HG02798 (cell line): Measurements from ENCODE around the gene ARHGEF9.

Experiments used
- ATAC-seq: cut with Tn5 transposase; IDR thresholded peaks from one replicate; pipeline ENCODE4 v1.9.1; 2021; ENCODE audit warnings: mild to moderate bottlenecking; ENCODE audit not compliant: unreplicated experiment, poor library complexity

Gene ARHGEF9

DNA sequence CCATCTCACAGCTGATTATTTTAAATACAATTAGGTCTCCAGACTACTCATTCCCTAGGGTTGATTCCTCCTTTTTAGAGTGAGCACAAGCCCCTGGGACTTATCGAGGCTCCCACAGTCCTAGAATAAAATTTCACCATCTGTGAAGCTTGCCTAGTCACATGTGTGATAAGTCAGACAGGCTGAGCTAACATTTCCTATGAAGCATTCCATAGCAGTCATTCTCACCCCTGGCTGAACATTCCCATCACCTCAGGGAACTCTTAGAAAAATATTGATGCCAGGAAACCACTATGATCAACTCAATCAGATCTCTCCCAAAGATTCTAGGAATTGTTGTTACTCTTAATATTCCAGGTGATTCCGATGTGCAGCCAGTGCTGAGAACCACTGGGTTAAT lies 37.7 kb downstream of the ARHGEF9 start:
- no peak for ATAC-seq

- ATAC-seq = no peak
Observed at GRCh38 chrX:63746715-63747114, 38.3 kb downstream of the ARHGEF9 start.

GRCh38 chrX:63746278-63746677 lies 38.7 kb downstream of the ARHGEF9 start:
- ATAC-seq = peak; percentile 80

GRCh38 chrX:63744850-63745394 lies 40.1 kb downstream of the ARHGEF9 start:
- no peak for ATAC-seq

GRCh38 chrX:63743596-63743995 lies 41.4 kb downstream of the ARHGEF9 start:
- ATAC-seq = no peak

DNA sequence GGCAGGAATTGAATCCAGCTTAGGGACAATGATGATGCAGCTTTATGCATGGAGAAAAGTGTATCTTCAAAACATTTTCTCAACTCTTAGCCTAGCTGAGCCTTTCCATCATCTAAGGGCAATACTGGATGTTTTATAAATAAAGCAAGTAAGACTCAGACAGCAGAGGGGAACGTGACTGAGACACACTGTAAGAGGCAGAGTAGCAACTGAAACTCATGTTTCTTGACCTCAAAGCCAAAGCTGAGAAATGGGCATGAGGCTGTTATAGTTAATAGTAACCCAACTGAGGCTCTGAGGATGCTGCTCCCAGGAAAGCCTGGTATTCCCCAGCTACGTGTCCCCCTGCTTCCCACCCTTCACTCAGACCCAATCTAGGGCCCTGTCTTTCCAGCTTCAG lies 44.6 kb downstream of the ARHGEF9 start:
- ATAC-seq = peak; percentile 69

DNA sequence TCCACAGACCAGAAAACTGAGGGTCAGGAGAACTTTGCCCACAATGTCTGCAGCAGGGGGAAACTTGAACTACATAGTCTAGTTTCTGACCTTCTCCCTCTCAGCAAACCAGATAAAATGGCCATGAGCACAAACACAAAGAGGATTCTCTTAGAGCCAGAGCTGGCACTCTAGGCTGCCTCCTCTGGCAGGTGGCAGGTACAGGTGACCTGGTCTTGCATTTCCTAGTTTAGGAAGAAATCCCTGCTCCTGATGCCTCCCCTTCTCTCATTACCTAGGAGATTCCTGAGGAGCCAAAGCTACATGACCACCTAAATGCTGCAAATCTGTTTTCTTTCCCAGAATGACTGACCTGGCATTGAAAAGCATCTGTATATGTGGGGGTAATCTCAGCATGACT lies 45.1 kb downstream of the ARHGEF9 start:
- ATAC-seq = no peak

GRCh38 chrX:63738696-63739095 lies 46.3 kb downstream of the ARHGEF9 start:
- ATAC-seq = no peak

GRCh38 chrX:63737131-63737921 lies 47.7 kb downstream of the ARHGEF9 start:
- ATAC-seq = no peak

GRCh38 chrX:63735882-63736281 lies 49.1 kb downstream of the ARHGEF9 start:
- ATAC-seq = no peak

GRCh38 chrX:63720293-63720692 lies 64.7 kb downstream of the ARHGEF9 start:
- no peak for ATAC-seq

DNA sequence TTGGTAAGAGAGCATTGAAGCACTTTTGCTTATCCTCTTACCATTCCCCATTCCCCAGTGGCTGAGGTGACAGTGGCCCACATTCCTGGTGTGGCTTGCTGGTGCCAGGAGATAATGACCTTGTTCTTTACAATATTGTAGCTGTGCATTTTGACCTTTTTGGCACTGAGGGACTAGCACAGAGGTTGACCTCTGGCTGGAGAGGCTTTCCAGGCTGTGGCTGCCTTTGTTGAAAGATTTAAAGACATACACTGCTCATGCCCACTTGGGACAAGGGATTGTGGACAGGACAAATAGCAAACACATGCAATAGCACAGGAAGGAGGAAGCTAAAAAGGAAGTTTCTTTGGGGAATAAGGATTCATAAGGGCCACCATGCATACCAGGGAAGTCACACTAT lies 65.4 kb downstream of the ARHGEF9 start:
- no peak for ATAC-seq

DNA sequence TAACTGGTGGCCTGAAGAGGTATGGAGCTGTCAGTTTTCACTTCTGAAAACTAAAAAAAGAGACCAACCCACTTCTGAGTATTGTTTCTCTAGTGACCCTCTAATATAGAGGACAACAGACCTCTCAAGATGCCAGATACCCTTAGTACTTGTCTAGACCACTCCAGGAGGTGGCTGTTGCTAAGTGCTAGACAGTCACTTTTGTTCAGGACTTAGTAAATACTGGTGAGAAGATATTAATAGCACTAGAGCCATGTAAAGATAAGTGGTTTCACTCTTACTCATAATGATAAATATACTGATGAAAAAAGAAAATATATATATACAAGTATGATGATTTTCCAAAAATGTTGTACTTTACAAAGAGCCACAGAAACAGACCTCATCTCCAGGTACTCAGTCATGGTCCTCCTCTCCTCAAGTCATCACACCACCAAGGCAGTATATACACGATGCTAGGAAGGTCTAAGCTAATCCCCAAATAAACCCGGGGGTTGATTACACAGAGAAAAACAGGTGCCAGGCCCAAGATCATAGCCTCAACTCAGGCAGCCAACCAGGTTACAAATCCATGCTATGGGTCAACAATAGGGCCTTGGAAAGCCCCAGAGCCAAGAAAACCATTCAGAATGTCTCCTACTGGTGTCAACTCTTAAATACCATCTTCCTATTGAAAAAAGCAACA lies 66.9 kb downstream of the ARHGEF9 start:
- ATAC-seq = peak; percentile 83

- no peak for ATAC-seq
Observed at GRCh38 chrX:63713526-63713925, 71.5 kb downstream of the ARHGEF9 start.

DNA sequence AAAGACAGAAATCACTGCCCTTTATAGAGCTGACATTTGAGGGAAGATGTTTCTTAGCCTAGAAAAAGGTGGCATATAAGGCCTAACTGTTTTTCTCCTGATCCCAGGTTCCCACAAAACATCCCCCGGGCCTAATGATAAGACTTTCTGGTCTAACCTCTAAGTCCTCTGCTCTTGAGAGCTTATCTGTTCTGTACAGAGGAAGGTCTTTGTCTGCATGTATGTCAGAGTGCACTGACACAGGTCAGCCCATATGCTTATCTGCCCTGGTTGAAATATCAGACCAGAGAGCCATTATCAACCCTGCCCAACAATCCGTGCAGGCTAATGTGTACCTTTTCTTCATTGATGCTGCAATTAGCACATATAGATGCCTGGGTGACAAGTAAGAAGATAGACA lies 76.2 kb downstream of the ARHGEF9 start:
- ATAC-seq = no peak

DNA sequence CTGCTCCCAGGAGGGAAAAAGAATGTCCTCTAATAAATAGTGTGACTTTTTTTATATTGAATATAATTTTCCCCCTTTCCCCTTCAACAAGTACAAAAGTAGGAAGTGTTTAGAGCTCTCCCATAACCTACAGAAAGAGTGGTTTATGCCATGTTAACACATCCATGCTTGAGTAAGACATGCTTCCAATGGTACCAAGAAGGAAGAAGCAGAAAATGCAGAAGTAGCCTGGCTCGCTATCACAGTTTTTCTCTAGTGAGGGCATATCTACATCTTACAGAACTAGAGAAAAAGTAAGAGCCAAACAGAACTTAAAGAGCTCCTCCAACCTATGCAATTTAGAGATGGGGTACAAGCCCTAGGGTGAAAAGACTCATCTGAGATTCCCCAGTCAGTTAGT lies 82.5 kb downstream of the ARHGEF9 start:
- no peak for ATAC-seq

DNA sequence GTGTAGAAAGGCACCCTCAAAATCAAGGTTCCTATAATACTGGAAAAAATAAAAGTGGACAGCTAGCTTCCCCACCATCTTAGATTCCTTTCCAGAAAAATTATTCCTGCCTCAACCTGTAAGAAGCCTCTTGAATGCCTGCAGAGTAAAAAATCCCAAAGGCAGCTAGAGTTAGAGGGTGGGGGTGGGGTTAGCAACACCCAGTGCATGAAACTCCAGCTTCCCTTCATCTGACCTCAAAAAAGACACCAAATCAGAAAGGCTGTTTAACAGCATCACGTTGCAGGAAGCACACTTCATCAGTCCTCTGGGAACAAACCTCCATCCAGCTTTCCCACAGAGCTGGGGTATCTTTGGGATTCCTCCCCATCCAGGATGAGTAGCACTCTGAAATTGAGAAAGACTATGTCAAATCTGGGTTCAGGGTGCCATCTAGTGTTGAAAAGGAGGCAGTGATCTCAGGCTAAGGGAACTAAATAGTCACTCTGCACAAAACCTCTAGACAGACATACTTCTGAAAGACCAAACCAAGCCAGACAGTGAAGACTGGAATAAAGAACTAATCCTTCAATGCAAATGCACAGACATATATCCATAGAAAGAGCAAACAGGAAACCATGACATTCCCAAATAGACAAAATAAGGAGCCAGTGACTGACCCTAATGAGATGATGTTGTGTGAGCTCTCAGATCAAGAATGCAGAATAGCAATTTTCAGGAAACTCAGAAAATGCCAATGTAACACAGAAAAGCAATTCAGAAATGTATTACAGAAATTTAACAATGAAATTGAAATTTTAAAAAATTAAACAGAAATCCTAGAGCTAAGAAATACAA lies 97.9 kb downstream of the ARHGEF9 start:
- peak; percentile 70 for ATAC-seq

GRCh38 chrX:63680423-63680822 lies 104.6 kb downstream of the ARHGEF9 start:
- no peak for ATAC-seq

DNA sequence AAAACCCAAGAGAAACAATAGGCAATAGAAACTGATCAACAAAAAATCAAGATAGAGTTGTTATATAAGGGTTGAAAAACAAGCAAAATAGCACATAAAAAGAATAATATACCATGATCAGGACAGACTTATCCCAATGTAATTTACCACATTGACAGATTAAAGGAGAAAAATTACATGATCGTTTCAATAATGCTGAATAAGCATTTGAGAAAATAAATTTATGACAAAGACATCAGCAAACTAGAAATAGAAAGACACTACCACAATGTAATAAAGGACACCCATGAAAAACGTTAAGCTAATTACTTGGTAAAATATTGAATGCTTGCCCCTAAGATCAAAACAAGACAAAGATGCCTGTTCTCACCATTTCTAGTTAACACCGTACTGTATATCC lies 105.6 kb downstream of the ARHGEF9 start:
- no peak for ATAC-seq

DNA sequence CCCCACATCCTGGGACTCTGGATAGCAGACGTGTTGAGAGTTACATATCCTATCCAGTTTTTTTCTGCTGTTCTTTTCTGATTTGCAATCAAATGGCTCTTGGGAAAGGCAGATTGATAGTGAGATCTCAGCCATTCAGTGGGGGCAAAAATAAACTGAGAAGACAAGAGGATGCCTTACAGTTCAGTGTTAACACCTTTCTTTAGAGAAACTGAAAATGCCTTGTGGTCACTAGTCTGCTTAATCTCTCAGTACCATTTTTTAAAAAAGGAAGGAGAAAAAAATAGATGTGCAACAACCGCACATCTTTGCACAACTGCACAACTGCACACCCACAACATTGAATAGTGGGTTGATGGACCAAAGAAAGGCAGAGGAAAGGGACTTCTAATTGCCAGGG lies 109.3 kb downstream of the ARHGEF9 start:
- ATAC-seq = peak; percentile 44

- no peak for ATAC-seq
Observed at GRCh38 chrX:63673896-63674295, 111.1 kb downstream of the ARHGEF9 start.
